ENCODE data around the gene UST. TPM values are rescaled to one million over a fixed set of nuclear protein-coding genes. Genes with fewer than 3 reads are reported as not detected.
A peak's percentile ranks its signal among the peaks of the same experiment; 100 is the strongest.

UST gene
- total RNA-seq, 2 experiments from 2014 or later = 1.4 to 4.1 TPM

- DNase-seq (ENCODE audit: low spot score) = no peak
- Histone ChIP-seq H3K4me1 (ENCODE audit: insufficient read depth, low read length, poor library complexity, severe bottlenecking) (peaks cover 9% of the 10 kb centered on the region), H4K20me1 (ENCODE audit: insufficient read depth, low read length) (no peaks in the 10 kb centered on the region), H3K4me2 (ENCODE audit: low read length) (no peak overlapping the region), H3K79me2 (ENCODE audit: insufficient read depth, low read depth, low read length) (no peaks in the 10 kb centered on the region), H2AFZ (ENCODE audit: low read length) (no peak overlapping the region), H3K36me3 (ENCODE audit: insufficient read depth, low read length) (no peaks in the 10 kb centered on the region), H3K4me3 (ENCODE audit: low read depth, low read length, poor library complexity, severe bottlenecking) (no peak overlapping the region), H3K9me3 (ENCODE audit: low read length) (no peaks in the 10 kb centered on the region), H3K27ac (ENCODE audit: low read depth, low read length, poor library complexity, severe bottlenecking) (no peak overlapping the region), H3K9me2 (ENCODE audit: insufficient read depth, low read length) (no peaks in the 10 kb centered on the region)
- intact Hi-C loops (cut with micrococcal nuclease; ENCODE audit: unreplicated experiment) = no loop called here
- TF ChIP-seq CTCF (conservative IDR thresholded peaks at IDR 0.05; ENCODE audit: low read length) (no peak), EZH2phosphoT487 (IDR thresholded peaks at IDR 0.05; ENCODE audit: borderline replicate concordance, low read depth, low read length) (no peak)
- ChIA-PET POLR2A (no interaction called here), CTCF (ENCODE audit: unreplicated experiment) (no interaction called here)
- BruUV-seq (replicated peaks) = no TSS peak
Measured at GRCh38 chr6:149041953-149042352, 295.1 kb downstream of the UST start.

GRCh38 chr6:149043476-149044130, 296.8 kb downstream of the UST start:
- intact Hi-C loops (cut with micrococcal nuclease; ENCODE audit: unreplicated experiment) = no loop called here
- peak; percentile 38 for DNase-seq (ENCODE audit: low spot score)
- Histone ChIP-seq H4K20me1 (ENCODE audit: insufficient read depth, low read length) (no peaks in the 10 kb centered on the region), H3K27ac (ENCODE audit: low read depth, low read length, poor library complexity, severe bottlenecking) (no peak overlapping the region), H3K79me2 (ENCODE audit: insufficient read depth, low read depth, low read length) (no peaks in the 10 kb centered on the region), H3K4me1 (ENCODE audit: insufficient read depth, low read length, poor library complexity, severe bottlenecking) (peaks cover 17% of the 10 kb centered on the region), H3K36me3 (ENCODE audit: insufficient read depth, low read length) (no peaks in the 10 kb centered on the region), H2AFZ (ENCODE audit: low read length) (no peak overlapping the region), H3K9me3 (ENCODE audit: low read length) (no peaks in the 10 kb centered on the region), H3K4me2 (ENCODE audit: low read length) (no peak overlapping the region), H3K4me3 (ENCODE audit: low read depth, low read length, poor library complexity, severe bottlenecking) (no peak overlapping the region), H3K9me2 (ENCODE audit: insufficient read depth, low read length) (no peaks in the 10 kb centered on the region)
- POLR2A ChIA-PET = interaction anchor here (0.6 to 2.1 kb wide), 5 partner anchors 9 to 31 kb away, joined by 4 to 9 read pairs (median 6); no protein-coding TSS in a partner anchor
- TF ChIP-seq CTCF (conservative IDR thresholded peaks at IDR 0.05; ENCODE audit: low read length) (peak; percentile 68), EZH2phosphoT487 (IDR thresholded peaks at IDR 0.05; ENCODE audit: borderline replicate concordance, low read depth, low read length) (no peak)
- CTCF ChIA-PET (ENCODE audit: unreplicated experiment) = no interaction called here
- BruUV-seq (replicated peaks) = no TSS peak

GRCh38 chr6:149044528-149044927, 297.7 kb downstream of the UST start:
- CTCF ChIA-PET (ENCODE audit: unreplicated experiment) = no interaction called here

More at GRCh38 chr6:149044528-149044927, 297.7 kb downstream of the UST start:
- no peak for TF ChIP-seq EZH2phosphoT487 (IDR thresholded peaks at IDR 0.05; ENCODE audit: borderline replicate concordance, low read depth, low read length)
- no peak for TF ChIP-seq CTCF (conservative IDR thresholded peaks at IDR 0.05; ENCODE audit: low read length)
- H3K4me1 ChIP-seq (ENCODE audit: insufficient read depth, low read length, poor library complexity, severe bottlenecking) = peaks cover 17% of the 10 kb centered on the region
- no peaks in the 10 kb centered on the region for H3K9me3 ChIP-seq (ENCODE audit: low read length)
- no peaks in the 10 kb centered on the region for H3K36me3 ChIP-seq (ENCODE audit: insufficient read depth, low read length)
- no peak overlapping the region for H3K4me2 ChIP-seq (ENCODE audit: low read length)
- BruUV-seq (replicated peaks) = no TSS peak
- H3K79me2 ChIP-seq (ENCODE audit: insufficient read depth, low read depth, low read length) = no peaks in the 10 kb centered on the region
- DNase-seq (ENCODE audit: low spot score) = no peak
- intact Hi-C loops (cut with micrococcal nuclease; ENCODE audit: unreplicated experiment) = no loop called here
- POLR2A ChIA-PET = interaction anchor here (0.7 to 2.1 kb wide), 4 partner anchors 10 to 152 kb away, joined by 3 to 9 read pairs (median 6); no protein-coding TSS in a partner anchor
- H3K9me2 ChIP-seq (ENCODE audit: insufficient read depth, low read length) = no peaks in the 10 kb centered on the region
- H4K20me1 ChIP-seq (ENCODE audit: insufficient read depth, low read length) = no peaks in the 10 kb centered on the region
- no peak overlapping the region for H2AFZ ChIP-seq (ENCODE audit: low read length)
- H3K27ac ChIP-seq (ENCODE audit: low read depth, low read length, poor library complexity, severe bottlenecking) = no peak overlapping the region
- H3K4me3 ChIP-seq (ENCODE audit: low read depth, low read length, poor library complexity, severe bottlenecking) = no peak overlapping the region

Data from OCI-LY7 (cell line).